ENCODE measurements around the gene SHISA3. TPM values are rescaled to one million over a fixed set of nuclear protein-coding genes. Genes with fewer than 3 reads are reported as not detected.
"Not testable (repeated sequence)": the region's sequence is repeated elsewhere in the genome, so short reads cannot be mapped to it uniquely, and the experiment has no call there.

Gene SHISA3
- total RNA-seq, result 0.16 TPM

- no peak for DNase-seq
These were observed at the start of gene SHISA3 for GRCh38 chr4:42396752-42397634. TSS of gene SHISA3 (plus strand) at chr4:42397488. CDS start at chr4:42398057, 569 bp downstream.

GRCh38 chr4:42348247-42348646 lies 49.0 kb upstream of the SHISA3 start:
- no peak for DNase-seq

GRCh38 chr4:42348692-42349091 lies 48.6 kb upstream of the SHISA3 start:
- DNase-seq, result no peak

- no peak for DNase-seq
These were observed 46.6 kb upstream of the SHISA3 start for GRCh38 chr4:42350611-42351182.

DNA sequence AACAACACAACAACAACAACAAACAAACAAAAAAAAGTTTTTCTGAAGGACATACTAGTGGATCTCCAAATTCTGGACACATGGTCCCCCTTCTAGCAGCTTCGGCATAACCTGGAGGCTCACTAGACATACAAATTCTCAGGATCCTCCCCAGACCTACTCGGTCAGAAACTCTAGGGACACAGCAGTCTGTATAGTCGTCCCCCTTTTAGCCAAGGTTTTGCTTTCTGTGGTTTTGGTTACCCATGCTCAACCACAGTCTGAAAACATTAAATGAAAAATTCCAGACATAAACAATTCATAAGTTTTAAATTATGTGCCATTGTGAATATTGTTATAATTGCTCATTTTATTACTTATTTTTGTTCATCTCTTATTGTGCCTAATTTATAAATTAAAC lies 45.2 kb upstream of the SHISA3 start:
- no peak for DNase-seq

DNA sequence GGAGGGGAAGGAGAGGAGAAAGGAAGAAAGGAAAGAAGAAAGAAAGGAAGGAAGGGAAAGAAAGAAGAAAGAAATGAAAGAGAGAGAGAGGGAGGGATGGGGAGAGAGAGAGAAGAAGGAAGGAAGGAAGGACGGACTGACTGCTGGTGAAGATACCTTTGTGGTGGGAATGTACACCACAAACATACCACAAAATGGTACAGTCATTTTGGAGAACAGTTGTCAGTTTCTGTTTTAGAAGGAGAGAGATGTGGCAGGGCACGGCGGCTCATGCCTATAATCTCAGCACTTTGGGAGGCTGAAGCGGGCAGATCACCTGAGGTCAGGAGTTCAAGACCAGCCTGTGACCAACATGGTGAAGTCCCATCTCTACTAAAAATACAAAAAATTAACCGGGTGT lies 40.0 kb upstream of the SHISA3 start:
- no peak for DNase-seq

DNA sequence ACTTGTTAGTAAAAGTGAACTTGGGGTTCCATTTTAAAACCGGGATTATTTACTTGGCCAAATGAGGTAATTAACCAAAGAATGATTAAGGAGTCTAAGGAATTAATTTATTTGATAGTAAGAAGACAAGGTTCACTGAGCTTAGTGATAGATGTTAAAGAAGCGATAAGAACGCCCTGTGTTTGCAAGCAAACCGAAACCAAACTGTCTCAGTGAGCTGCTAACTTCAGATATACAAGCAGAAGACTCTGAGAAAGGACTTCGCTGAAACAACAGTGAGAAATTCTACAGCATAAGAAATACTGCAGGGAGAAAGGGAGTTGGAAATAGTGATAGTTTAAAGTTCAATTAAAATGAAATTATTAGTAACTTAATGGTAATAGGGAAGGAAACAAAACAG lies 37.6 kb upstream of the SHISA3 start:
- DNase-seq, result no peak

- DNase-seq, result no peak
These were observed 37.0 kb upstream of the SHISA3 start for GRCh38 chr4:42360256-42360669.

DNA sequence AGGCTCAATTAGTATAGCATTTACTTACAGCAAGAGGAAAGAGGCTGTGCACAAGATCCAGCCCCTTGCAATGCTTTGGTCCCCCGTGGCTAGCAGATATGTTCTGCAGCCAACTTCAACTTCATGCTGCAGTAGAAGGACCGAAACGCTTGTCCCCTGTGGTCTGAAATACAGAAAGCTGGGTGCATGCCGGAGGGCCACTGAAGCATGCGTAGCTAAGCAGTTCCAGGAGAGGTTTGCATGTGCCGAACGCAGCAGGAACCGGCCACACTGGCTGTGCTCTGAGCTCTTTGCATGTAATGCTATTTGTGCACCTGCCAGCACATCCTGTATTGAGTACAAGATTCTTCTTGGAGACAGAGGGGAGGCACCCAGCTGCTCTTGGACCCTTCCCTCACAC lies 35.8 kb upstream of the SHISA3 start:
- no peak for DNase-seq

GRCh38 chr4:42362591-42362990 lies 34.7 kb upstream of the SHISA3 start:
- DNase-seq, result no peak

GRCh38 chr4:42363614-42364013 lies 33.7 kb upstream of the SHISA3 start:
- DNase-seq, result no peak

DNA sequence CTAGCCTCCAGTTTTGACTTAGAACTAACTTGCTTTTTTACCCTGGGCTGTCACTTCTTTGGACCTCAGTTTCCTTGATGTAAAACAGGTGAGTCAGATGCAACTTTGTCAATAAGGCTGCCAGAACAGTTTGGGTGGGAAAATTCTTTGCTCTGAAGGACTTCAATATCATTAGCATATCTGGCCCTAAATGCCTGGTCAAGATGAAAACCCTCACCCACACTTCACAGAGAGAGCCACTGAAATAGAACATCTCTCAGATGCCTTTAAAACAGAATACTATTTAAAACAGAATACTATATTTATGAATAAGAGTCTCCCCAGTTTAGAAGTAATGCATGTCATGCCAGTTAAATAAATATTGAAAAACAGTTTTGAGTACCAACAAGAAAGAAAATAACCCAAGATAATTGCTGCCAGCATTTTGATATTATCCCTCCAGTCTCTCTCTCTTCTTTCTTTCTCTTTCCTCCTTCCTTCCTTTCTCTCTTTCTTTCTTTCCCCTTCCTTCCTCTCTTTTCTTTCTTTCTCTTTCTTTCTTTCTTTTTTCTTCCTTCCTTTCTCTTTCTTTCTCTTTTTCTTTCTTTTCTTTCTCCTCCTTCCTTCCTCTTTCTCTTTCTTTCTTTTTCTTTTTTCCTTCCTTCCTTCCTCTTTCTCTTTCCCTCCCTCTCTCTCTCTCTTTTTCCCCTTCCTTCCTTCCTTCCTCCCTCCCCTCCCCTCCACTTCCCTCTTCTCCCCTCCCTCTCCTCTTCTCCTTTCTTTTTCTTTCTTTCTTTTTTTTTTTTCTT lies 32.8 kb upstream of the SHISA3 start:
- no peak for DNase-seq

GRCh38 chr4:42366959-42367358 lies 30.3 kb upstream of the SHISA3 start:
- no peak for DNase-seq

DNA sequence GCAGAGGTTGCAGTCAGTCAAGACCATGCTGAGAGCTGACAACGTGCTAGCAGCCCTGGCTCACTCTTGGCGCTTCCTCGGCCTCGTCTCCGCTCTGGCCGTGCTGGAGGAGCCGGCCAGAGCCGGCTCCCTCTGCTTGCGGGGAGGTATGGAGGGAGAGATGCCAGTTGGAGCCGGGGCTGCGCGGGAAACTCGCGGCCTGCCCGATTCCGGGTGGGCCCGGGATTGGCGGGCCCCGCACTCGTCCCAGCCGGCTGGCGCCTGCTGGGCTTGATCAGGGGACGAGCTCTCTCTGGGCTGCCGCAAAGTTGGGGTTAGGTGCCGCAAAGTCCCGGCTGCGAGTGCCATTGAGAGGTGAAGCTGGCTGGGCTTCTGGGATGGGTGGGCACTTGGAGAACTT lies 27.8 kb upstream of the SHISA3 start:
- no peak for DNase-seq

GRCh38 chr4:42371305-42372252 lies 25.7 kb upstream of the SHISA3 start:
- no peak for DNase-seq

DNA sequence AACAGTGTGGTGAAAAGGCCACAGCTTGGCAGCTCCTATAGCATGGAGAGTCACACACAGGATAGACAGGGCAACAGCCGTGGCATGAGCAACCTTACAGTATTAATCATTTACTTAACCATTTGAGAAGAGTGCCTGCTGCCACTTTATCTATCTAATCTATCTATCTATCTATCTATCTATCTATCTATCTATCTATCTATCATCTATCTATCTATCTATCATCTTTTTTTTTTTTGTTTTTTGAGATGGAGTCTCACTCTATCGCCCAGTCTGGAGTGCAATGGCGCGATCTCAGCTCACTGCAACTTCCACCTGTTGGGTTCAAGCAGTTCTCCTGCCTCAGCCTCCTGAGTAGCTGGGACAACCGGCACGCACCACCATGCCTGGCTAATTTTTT lies 25.0 kb upstream of the SHISA3 start:
- not testable (repeated sequence) for DNase-seq

DNA sequence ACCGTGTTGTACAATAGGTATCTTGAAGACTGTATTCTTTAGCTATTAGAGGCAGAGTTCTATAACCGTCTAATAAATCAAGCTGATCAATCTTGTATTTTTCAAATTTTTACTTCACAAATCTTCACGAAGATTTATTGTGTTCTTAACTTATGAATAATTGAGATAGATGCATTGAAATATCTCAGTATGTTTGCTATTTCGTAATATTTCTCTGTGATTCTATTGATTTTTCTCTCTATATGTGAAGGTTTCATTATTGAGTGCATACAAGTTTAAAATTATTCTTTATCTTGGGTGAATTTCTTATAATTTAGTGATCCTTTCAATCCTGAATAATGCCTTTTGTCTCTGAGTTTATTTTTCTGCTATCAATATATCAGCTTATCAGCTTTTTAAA lies 19.8 kb upstream of the SHISA3 start:
- DNase-seq, result no peak

DNA sequence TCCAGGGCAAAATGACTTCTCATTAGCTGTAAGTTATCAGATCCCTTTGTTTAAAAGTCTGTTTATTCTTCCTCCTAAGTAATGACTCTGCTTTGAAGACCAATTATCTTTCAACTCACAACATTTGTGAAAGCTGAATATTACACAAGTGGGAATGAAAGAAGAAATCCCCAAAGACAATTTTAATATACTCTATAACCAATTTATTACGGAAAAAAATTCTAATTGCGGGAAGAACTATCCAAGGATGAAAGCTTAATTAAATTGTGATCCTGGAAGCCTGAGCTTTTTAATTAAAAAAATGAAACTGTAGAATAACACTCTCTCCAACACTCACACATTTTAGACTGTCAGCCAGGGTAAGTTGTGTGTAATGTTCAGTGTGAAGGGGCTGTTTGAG lies 15.6 kb upstream of the SHISA3 start:
- DNase-seq, result no peak

GRCh38 chr4:42385516-42385915 lies 11.8 kb upstream of the SHISA3 start:
- DNase-seq, result no peak

DNA sequence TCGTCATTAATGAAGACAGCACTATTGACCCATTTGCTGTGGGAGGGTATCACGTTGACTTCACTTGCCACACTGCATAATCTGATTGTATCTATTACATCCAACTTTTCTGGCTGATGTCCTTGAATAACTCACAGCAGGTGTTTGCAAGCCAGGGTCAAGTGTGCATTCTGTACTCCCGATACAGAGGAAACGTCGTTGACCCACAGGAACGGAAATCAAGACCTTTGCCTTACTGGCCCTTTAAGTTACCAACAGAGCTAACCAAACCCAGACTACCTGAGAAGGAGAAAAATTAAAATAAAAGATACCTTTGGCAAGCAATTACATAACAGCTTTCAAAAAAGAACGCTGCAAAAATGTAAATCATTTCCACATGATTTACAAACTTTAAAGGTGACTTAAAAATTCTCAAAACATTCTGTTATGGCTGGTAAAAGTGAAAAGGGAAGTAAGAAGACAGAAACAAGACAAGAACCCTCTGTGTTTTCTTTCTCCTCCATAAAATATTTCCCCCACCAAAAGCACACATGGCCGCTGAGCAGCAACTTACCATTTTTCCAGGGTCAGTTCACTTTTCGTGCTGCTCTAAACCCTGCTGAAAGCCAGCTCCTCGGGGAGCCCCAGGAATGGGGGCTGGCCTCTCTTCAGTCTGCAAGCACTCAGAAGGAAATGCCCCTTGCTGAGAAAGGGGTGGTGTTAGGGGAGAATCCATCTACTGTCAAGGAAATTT lies 6.5 kb upstream of the SHISA3 start:
- DNase-seq, result no peak

- no peak for DNase-seq
These were observed 6.0 kb upstream of the SHISA3 start for GRCh38 chr4:42391355-42391664.

DNA sequence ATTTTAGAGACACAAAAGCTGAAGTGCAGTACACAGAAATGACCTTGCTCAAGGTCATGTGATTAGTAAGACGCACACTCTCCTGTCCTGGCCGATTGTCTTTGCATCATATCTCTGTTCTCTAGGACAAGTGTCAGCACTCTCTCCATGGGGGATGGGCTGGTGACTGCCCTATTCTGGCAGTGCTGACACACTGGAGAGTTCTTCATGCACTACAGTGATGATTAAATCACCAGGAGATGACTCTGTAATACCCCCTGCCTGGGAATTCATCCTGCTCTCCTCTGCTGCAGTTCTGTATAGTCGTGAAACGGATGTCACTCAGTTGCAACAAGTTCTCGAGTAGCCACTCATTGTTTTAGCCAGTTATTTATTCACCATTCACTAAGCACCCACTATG lies 5.3 kb upstream of the SHISA3 start:
- no peak for DNase-seq

Data from occipital lobe (tissue), 2 donors.